Peyer's patch (tissue), 4 donors: Measurements from ENCODE around the gene GPR78.

Experiments used
- CTCF ChIP-seq, 6 experiments: fragments of 450-650 bp in 4 of 6; fragments of 200-600 bp in 2 of 6; sonication (generic) in 1 of 6; IDR thresholded peaks; one replicate each; pipeline ENCODE4 v1.5.1; 2017 to 2019; ENCODE audit warnings: antibody characterized with exemption in 6 of 6, mild to moderate bottlenecking in 3 of 6, moderate library complexity in 1 of 6
- POLR2A ChIP-seq, 2 donors: fragments of 450-650 bp; IDR thresholded peaks; one replicate each; pipeline ENCODE4 v1.5.1; 2017; ENCODE audit warnings: antibody characterized with exemption in 2 of 2, mild to moderate bottlenecking in 2 of 2, moderate library complexity in 2 of 2

GRCh38 chr4:8600266-8600665, 20.1 kb downstream of the GPR78 start:
- TF ChIP-seq POLR2A (IDR thresholded peaks at IDR 0.05) (no peak), CTCF (IDR thresholded peaks at IDR 0.05) (no peak)
